Middle frontal gyrus (tissue), 1 donor: ENCODE data around the gene LBH.
A peak's percentile ranks its signal among the peaks of the same experiment; 100 is the strongest.

Experiments
- DNase-seq: peaks from one replicate; pipeline ENCODE4 v3.0.0-alpha.2; 2015; ENCODE audit warnings: low spot score; ENCODE audit errors: extremely low spot score

Gene LBH

DNA sequence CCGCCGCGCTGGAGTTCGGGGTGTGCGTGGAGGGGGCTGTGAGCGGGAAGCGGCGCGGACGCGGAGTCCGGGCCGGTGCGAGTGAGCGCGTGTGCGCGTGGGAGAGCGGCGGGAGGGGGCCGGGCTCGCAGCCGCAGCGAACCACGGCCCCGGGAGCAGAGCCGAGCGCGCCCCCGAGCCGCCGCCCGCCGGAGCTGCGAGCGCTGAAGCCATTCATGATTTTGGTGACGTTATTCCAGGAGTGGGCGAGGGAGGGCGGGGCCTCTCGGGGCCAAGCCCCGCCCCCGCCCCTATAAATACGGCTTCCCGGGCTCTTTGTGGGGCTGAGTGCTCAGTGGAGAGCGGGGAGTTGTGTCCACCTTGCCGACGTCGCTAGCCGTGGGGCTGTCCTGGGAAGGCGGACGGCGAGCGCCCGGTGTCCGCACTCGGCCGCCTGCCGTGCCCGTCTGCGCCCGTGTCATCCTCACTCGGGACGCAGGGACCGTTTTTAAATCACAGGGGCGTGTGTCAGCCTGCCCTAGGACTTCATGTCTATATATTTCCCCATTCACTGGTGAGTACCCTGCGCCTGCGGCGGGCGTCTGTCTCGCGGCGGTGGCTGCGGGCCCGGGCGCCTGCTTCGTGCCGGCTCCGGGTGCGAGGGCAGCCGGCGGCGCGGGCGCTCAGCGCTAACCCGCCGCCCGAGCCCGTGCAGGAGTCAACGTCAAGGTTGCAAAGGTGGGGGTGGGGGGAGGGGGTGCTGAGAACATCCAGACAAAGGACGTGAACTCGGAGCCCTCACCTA lies at the start of gene LBH:
LBH (plus strand) TSS at position 323 of the 784 bp plus-strand sequence; CDS start at position 528, 205 bp downstream.
- peak; percentile 76 for DNase-seq

DNA sequence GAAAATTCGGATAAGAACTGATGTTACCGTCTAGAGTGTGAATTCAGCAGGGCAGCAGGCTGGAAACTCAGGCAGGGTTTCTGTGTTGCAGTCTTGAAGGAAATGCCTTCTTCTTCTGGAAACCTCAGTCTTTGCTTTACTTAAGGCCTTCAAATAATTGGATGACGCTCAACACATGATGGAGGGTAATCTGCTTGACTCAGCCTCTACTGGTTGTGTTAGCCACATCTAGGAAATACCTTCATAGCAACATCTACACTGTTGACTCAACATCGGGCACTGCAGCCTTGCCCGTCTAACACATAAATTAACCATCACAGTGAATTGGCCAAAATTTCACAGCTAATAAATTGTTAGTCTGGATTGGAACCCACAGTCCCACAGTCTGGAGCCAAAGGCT lies 47.3 kb upstream of the LBH start:
- no peak for DNase-seq

DNA sequence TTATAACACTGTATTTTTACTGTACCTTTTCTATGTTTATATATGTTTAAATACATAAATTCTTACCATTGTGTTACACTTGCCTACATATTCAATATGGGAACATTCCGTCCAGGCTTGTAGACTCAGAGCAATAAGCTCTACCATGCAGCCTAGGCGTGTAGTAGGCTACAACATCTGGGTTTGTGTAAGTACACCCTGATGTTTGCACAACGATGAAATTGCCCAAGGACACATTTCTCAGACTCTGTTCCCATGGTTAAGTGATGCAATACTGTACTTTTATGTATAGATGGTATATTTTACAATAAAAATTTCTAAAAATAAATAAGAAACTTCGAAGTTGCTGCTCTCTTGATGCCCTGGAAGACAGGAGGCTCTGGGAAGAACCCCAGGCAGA lies 46.2 kb upstream of the LBH start:
- DNase-seq, result no peak

DNA sequence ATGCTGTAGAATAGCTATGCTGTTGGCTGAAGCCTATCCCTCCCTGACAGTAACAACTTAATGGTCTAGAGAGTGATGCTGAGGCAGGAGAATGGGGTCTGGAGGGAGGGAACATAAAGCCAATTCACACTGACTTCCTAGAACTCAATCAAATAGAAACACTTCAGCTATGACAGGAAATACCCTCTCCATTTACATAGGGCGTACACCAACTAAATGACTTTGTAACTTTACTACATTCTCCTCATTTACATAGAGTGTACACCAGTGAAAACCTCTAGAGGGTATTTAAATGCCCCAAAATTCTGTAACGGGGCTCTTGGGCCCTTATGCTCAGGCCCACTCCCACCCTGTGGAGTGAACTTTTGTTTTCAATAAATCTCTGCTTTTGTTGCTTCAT lies 43.0 kb upstream of the LBH start:
- no peak for DNase-seq

DNA sequence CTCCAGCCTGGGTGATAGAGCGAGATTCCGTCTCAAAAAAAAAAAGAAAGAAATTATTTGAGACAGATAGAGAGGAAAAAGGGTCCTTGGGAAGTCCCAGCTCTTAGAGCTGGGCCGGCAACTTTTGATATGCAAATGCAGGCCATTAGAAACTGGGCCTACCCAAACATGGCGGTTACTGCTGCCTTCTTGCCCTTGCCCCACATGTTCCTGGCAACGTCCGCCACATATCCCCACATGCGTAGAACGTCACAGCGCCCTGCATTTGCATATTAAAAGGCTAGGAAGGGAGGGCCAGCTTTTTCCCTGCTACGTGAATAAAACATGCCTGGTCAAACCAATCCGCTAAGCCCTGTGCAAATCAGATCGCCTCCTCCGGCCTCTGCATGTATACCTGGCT lies 40.7 kb upstream of the LBH start:
- no peak for DNase-seq

DNA sequence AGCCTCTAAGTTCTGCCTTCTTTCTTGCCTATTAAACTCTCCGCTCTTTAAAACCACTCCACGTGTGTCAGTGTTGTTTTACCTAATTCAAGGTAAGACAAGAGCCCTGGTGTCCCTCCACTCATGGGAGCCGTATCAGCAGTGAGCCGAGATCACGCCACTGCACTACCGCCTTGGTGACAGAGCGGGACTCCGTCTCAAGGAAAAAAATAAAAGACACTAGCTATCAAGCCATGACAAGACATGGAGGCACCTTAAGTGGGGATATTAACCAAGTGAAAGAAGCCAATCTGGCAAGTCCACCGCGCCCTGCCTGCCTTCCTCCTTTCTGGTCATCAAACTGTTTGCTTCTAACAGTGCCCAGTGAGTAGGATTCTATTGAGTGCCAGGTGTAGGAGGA lies 40.2 kb upstream of the LBH start:
- no peak for DNase-seq

DNA sequence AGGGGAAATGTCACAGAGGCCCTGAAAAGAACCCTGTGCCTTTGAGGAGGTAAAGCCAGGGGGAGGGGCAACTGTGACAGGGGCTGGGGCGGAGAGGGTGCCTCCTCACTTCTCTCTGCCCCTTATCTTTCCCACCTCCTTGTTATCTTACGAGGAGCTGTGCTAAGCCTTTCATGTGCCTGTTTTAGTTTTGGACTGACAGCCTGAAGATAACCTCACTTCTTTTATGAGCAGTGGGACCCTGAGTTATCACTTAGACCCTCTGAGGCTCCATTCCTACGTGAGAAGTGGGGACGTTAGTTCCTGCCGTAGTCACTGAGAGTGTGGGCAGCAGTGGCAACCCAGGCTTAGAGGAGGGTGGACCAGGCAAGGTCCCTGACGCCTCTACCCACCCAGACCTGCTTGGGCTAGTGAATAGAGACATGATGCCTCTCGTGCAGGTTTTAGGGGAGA lies 39.5 kb upstream of the LBH start:
- no peak for DNase-seq

DNA sequence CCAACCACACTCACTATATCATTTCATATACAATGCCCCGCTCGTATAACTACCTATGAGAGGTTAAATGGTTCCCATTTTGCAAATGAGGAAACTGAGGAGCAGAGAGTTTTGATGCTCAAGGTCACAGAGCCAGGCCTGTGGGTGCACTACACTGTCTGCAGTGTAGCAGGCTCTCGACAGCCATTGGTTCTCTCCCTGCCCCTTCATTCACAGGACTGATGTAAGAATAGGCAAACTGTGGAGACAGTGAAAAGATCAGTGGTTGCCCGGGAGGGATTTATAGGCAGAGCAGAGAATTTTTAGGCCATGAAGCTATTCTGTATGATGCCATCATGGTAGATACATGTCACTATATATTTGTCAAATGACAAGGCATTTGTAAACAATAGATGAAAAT lies 39.0 kb upstream of the LBH start:
- DNase-seq, result no peak

DNA sequence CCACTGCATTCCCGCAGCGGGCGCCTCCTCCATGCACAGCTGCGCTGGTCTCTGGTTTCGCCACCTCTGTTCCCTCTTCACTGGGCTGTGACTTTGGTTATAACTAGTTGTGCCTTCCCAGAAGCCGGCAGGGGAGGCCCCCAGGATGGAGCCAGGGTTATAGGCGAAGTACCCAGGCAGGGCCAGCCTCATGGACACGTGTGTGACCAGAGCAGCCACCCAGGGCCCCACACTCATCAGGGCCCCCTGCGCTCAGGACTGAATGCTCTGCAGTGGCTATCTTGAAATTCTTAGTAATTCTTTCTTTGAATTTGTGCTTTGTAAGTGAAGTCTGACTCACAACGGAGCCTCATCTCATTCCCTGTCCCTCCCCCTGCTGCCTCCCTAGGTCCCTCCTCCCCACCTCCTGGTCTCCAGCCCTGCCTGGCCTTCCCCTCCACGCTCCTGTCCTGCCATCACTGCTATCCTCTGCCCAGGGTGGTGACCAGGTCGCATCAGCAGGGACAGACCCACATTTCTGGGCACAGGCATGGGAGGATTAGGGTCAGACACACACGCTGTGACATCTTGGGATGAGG lies 38.1 kb upstream of the LBH start:
- DNase-seq, result no peak

DNA sequence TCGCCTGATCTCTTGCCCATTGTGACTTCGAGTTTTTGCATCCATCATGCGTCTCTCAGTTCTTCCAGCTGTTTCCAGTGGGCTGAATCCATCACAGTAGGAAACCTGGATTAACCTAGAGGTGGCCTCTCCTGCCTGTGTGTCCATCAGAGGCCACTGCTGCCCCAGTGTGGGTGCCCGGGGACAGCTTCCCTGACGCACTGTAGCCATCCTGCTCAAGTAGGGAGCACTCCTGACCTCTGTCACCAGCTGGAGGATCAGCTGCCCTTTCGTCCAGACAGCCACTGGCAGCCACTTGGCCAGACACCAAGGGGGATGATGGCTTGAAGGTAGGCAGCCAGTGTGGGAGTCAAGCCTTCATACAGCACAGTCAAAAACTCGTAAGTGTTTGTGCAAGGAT lies 36.9 kb upstream of the LBH start:
- no peak for DNase-seq

DNA sequence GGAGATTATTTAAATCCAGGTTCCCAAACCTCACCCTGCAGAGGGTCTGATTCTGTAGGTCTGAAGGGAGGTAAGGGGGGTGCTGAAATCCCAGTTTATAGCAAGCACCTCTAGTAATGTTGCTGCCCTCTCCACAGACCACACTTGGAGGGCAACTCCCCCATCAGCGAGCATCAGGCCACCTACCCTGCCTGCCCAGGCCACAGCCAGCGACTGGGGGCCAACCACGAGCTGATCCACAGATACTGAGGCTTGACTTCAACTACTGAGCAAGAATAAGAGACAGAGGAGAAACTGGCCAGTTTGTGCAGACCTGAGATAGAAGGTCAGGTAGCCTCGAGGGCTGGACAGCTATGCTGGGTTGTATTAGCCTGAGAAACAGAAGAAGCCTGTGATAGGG lies 36.3 kb upstream of the LBH start:
- no peak for DNase-seq

DNA sequence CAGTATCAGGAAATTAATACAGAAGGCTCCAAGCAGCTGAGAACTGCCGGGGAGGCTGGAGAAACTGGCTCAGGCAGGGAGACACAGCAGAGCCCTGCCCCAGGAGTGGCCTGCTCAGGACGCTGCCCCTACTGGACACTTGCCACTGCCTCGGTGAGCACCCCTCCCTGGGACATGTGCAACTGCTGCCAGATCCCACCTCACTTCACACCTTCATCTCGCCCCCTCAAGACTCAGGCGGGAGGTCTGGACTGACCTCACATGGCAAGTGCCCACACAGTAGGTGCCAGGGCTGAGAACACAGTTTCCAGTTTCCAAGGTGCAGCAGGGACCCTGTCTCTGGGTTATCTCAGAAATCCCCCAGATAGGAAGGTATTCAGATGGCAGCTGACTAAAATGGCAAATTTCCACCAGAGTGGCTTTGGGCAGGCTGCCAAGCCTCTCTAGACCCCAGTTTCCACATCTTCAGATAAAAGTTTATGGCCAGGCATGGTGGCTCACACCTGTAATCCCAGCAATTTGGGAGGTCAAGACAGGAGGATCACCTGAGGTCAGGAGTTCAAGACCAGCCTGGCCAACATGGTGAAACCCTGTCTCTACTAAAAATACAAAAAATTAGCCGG lies 33.7 kb upstream of the LBH start:
- DNase-seq, result no peak

DNA sequence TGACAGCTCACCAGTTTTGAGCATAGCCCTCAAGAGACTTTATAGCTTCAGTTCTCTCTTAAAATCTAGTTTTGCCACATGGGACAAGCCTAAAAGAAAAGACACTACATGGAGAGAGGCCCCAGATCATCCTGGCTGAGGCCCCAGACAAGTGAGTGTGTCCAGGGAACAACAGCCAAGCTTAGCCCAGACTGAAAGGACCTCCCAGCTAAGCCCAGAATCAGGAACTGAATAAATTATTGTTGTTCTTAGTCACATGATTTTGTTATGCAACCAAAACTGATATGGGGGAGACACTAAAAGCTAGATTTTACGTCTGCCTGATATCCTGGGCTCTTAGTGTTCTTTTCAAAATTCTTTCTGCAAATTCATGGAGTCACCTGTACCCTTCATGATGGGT lies 29.3 kb upstream of the LBH start:
- DNase-seq, result no peak

DNA sequence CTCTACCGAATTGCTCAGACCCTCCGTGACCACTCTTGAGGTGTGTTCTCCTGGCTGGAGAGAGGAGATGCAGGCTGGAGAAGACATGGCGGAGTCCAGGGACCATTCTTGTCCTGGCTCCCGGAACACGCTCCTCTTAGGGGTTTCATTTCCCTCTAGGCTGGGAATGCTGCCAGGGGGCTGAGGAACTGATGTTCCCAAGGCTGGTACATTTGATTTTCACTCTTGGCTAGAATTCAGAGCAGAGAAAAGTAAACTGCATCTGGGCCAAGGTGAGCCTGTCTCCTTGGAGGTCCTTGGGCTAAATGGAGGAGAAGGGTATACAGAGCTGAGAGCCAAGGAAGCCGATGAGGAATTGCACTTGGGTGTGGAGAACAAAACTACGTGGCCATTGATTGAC lies 28.2 kb upstream of the LBH start:
- DNase-seq, result no peak

DNA sequence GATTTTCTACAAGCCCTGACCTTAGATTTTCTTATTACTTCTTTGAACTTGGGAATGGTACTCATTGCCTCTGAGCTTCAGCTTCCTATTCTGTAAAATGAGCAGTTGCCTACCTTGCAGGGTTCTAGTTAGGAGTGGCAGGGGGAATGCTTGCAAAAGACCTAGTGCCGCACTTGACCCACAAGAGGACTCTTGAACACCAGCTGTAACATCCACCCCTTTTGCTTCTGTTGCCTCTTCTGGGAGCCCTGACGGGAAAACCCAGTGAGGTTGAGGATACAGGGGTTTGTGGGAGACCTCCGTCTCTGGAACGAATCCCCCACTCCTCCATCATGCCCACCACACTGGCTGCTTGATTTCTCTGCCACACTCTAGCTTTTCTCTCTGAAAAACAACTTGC lies 27.1 kb upstream of the LBH start:
- no peak for DNase-seq

DNA sequence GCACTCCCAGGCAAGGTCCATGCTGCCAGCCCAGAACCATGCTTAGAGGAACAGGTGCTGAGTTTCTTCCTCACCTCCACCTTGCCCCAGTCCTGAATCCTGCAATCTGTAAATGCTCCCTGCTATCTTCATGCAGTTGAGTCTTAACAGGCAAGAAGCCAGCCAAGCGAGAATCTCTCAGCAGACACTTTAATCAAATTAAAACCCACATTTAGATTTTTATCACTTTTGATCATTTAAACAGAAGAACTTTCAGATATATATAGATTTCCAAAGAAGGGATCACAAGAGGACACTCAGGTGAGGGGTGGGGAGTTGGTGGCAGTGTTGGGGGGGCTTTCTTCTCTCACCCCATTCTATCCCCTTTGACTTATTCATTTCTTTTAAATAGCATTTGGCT lies 25.9 kb upstream of the LBH start:
- no peak for DNase-seq

DNA sequence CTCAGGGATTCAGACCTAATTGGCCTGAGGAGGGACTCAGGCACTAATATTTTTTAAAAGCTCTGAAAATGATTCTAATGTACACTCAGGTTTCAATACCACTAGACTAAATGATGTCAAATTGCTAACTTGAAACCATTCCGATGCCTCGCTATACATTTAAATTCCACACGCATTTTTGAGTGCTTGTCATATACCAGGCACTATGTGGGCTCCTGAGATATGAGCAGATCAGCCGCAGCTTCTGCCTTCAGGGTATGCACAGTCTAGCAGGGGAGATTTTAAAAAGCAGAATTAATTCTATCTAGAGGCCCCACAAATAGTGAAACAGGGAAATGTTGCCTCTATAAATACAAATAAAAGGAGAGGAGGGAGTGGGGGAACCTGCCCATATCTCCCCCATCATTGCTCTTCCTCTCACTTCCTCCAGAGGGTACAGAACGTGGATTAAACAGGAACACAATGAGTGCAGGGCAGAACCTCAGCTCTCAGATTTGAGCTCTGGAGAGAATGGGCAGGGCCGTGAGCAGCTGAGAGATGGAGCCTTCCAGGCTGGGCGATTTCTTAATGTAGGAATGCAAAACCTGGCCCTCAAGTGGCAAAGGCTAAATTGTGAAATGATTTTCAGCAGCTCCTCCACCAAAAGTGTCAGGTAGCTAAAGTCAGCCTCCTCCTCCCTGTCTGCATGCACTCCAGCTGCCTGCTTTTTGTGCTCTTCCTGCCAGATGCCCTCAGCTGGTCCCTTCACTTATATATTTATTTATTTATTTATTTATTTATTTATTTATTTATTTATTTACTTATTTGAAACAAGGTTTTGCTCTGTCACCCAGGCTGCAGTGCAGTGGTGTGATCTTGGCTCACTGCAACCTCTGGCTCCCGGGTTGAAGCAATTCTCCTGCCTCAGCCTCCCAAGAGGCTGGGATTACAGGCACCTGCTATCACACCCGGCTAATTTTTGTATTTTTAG lies 24.6 kb upstream of the LBH start:
- no peak for DNase-seq

DNA sequence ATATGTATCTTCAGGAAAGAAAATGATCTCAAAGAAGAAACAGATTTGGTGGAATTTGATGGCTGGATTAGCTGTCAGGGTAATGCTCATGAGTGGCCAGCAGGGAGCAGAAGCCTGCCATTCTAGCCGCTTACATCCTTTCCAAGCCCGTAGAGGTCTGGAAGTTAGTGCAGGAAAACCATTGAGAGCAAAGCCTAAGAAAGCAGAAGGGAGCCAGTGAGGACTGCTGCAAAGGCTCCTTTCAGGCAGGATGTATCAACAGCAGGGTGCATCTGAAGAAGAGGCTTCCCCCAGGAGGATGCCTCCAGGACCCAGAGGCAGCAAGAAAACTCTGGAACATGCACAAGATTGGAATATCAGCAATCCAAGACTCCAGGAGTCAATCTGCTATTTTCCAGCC lies 22.9 kb upstream of the LBH start:
- DNase-seq, result peak; percentile 77

DNA sequence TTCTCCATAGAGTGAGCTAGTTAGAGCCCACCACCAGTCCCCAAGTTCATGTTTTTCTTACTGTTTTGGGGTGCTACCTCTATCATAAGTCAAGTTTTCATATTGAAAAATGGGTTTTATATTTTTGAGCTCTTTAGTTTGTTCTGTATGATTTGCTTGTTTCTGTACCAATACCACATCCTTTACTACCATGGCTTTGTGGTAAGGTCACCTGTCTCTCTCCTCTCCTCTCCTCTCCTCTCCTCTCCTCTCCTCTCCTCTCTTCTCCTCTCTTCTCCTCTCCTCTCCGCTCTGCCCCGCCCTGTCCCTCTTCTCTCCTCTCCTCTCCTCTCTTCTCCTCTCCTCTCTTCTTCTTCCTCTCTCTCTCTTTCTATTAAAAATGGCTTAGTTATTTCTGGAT lies 22.1 kb upstream of the LBH start:
- DNase-seq, result no peak

DNA sequence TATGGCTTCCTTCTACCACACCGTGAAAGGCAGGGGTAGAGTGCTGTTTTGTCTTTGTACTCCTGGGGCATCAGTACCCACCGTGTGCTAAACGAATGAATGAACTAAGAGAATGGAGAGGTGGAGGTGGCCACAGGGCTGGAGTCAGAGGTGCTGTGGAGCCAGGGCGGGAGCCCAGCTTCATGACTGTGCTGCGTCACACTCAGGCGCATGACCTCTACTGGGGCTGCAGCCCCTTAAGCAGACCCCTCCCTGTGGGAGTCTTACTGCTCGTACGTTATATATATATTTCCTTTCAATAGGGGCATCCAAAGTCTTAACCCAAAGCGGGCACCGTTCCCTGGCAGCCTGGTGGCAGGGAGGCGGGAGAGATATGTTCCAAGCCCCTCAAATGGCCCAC lies 18.0 kb upstream of the LBH start:
- no peak for DNase-seq

DNA sequence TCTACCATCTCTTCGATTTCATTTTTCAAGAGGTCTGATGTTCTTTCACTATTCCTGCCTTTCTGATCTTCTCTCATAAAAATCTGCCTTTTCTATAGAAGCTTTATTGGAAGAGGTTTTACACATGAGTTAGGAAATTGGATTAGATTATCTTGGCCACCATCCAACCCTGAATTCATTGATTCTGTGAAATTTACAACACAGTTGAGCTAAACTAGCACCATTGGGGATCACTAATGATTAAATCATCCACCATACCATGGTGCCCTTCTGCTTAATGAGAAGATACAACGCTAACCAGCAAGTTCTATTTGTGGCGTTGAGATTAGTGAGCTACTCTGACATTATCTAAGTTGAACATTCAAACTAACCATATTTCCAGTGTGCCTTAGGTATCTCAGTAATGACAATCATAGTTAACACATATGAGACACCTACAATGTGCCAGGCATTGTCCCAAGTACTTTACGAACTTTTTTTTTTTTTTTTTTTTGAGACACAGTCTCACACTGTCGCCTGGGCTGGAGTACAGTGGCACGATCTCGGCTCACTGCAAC lies 17.3 kb upstream of the LBH start:
- DNase-seq, result no peak
